Occipital lobe (tissue), 2 donors: ENCODE data around the gene AGAP3. TPM values are rescaled to one million over a fixed set of nuclear protein-coding genes. Genes with fewer than 3 reads are reported as not detected.

Experiments
- DNase-seq: peaks from one replicate; lab custom pipeline; 2025; lab: John Stamatoyannopoulos, UW
- total RNA-seq: library from RNA; depleted of rRNA; stranded (reverse); fragments of >200 nt; gene quantifications from one replicate; pipeline ENCODE4 v1.2.3, GENCODE V29; 2014

AGAP3 gene
- total RNA-seq, 1 donor from 2014 or later, result 85.6 TPM

GRCh38 chr7:151179946-151180345 lies 93.7 kb downstream of the AGAP3 start:
- no peak for DNase-seq

- DNase-seq, result no peak
Observed at GRCh38 chr7:151181011-151181431, 94.7 kb downstream of the AGAP3 start.

GRCh38 chr7:151185762-151186639 lies 99.7 kb downstream of the AGAP3 start:
- DNase-seq, result no peak

- no peak for DNase-seq
Observed at GRCh38 chr7:151186640-151187408, 100.5 kb downstream of the AGAP3 start, which contains the start of gene ASB10. Gene ASB10 (minus strand): TSS chr7:151187250. CDS start chr7:151187130, 120 bp downstream.

- no peak for DNase-seq
Observed at GRCh38 chr7:151187409-151188251, 101.4 kb downstream of the AGAP3 start.

GRCh38 chr7:151188252-151188542 lies 101.9 kb downstream of the AGAP3 start:
- DNase-seq, result no peak

- DNase-seq, result no peak
Observed at GRCh38 chr7:151189038-151189437, 102.8 kb downstream of the AGAP3 start.

GRCh38 chr7:151191544-151191943 lies 105.3 kb downstream of the AGAP3 start:
- no peak for DNase-seq

GRCh38 chr7:151192002-151192539 lies 105.8 kb downstream of the AGAP3 start:
- no peak for DNase-seq

- no peak for DNase-seq
Observed at GRCh38 chr7:151193203-151193978, 107.1 kb downstream of the AGAP3 start.

Other genes with a start within 250 kb of the AGAP3 start
- gene AOC1, start 234.0 kb upstream of the AGAP3 start, total RNA-seq, result not detected
- gene KCNH2, start 108.2 kb upstream of the AGAP3 start, total RNA-seq, result 8.0 TPM
- gene NOS3, start 95.5 kb upstream of the AGAP3 start, total RNA-seq, result 0.78 TPM
- 1.9 TPM for gene ATG9B, start 62.0 kb upstream of the AGAP3 start, total RNA-seq
- gene ABCB8, start 58.0 kb upstream of the AGAP3 start, total RNA-seq, result 24.3 TPM
- 0.62 TPM for gene ASIC3, start 37.9 kb upstream of the AGAP3 start, total RNA-seq
- 37.3 TPM for gene CDK5, start 28.6 kb upstream of the AGAP3 start, total RNA-seq
- 13.7 TPM for gene SLC4A2, start 26.9 kb upstream of the AGAP3 start, total RNA-seq
- 30.7 TPM for gene FASTK, start 5.7 kb upstream of the AGAP3 start, total RNA-seq
- gene TMUB1, start 3.0 kb upstream of the AGAP3 start, total RNA-seq, result 9.7 TPM
- gene GBX1, start 81.2 kb downstream of the AGAP3 start, total RNA-seq, result not detected
- gene ASB10, start 100.8 kb downstream of the AGAP3 start, total RNA-seq, result not detected
- gene H2BK1, start 124.0 kb downstream of the AGAP3 start, total RNA-seq, result not detected
- gene ABCF2, start 140.7 kb downstream of the AGAP3 start, total RNA-seq, result 29.5 TPM
- 19.0 TPM for gene CHPF2, start 146.0 kb downstream of the AGAP3 start, total RNA-seq
- 147 TPM for gene SMARCD3, start 162.2 kb downstream of the AGAP3 start, total RNA-seq